Colon (tissue), 2 donors: ENCODE measurements around the gene STXBP3.
A peak's percentile ranks its signal among the peaks of the same experiment; 100 is the strongest.
"Not testable (repeated sequence)": the region's sequence is repeated elsewhere in the genome, so short reads cannot be mapped to it uniquely, and the experiment has no call there.

ENCODE experiments used
- FAIRE-seq: peaks from 2 replicates; lab custom pipeline; 2012; peaks lifted over from hg19 to GRCh38; lab: Jason Lieb, UNC
- donor health status: control.
- donor health status: control.

The STXBP3 gene

GRCh38 chr1:108746382-108747170 lies at the start of gene STXBP3:
STXBP3 (plus strand) TSS chr1:108746674; CDS start chr1:108746738, 64 bp downstream.
- peak; percentile 14 for FAIRE-seq

- FAIRE-seq, result no peak
These were observed 46.8 kb upstream of the STXBP3 start for GRCh38 chr1:108699375-108700332.

- FAIRE-seq, result no peak
These were observed 45.2 kb upstream of the STXBP3 start for GRCh38 chr1:108701176-108701849.

GRCh38 chr1:108702109-108702508 lies 44.4 kb upstream of the STXBP3 start:
- not testable (repeated sequence) for FAIRE-seq

GRCh38 chr1:108703939-108704338 lies 42.5 kb upstream of the STXBP3 start:
- FAIRE-seq, result no peak

- no peak for FAIRE-seq
These were observed 42.0 kb upstream of the STXBP3 start for GRCh38 chr1:108704496-108704895.

GRCh38 chr1:108706643-108707042 lies 39.8 kb upstream of the STXBP3 start:
- no peak for FAIRE-seq

- FAIRE-seq, result no peak
These were observed 37.5 kb upstream of the STXBP3 start for GRCh38 chr1:108708691-108709660.

GRCh38 chr1:108712606-108713150 lies 33.8 kb upstream of the STXBP3 start, which contains the start of gene FNDC7:
FNDC7 (plus strand) TSS chr1:108712908; CDS start chr1:108712934, 26 bp downstream.
- FAIRE-seq, result no peak

- FAIRE-seq, result no peak
These were observed 30.5 kb upstream of the STXBP3 start for GRCh38 chr1:108715932-108716331.

GRCh38 chr1:108716437-108717230 lies 29.8 kb upstream of the STXBP3 start:
- FAIRE-seq, result no peak

GRCh38 chr1:108717774-108718316 lies 28.6 kb upstream of the STXBP3 start:
- FAIRE-seq, result no peak

- FAIRE-seq, result no peak
These were observed 27.4 kb upstream of the STXBP3 start for GRCh38 chr1:108718927-108719655.

- FAIRE-seq, result no peak
These were observed 26.6 kb upstream of the STXBP3 start for GRCh38 chr1:108719656-108720435.

GRCh38 chr1:108722292-108722691 lies 24.2 kb upstream of the STXBP3 start:
- FAIRE-seq, result no peak

- FAIRE-seq, result no peak
These were observed 20.6 kb upstream of the STXBP3 start for GRCh38 chr1:108725906-108726305.

GRCh38 chr1:108728327-108728923 lies 18.0 kb upstream of the STXBP3 start:
- no peak for FAIRE-seq

GRCh38 chr1:108729481-108729880 lies 17.0 kb upstream of the STXBP3 start:
- FAIRE-seq, result no peak
